HG02642 (cell line): ENCODE measurements around the gene NTRK3.

Experiments used
- ATAC-seq: cut with Tn5 transposase; IDR thresholded peaks from one replicate; pipeline ENCODE4 v1.9.1; 2021; ENCODE audit warnings: mild to moderate bottlenecking; ENCODE audit not compliant: unreplicated experiment, poor library complexity

NTRK3 gene

DNA sequence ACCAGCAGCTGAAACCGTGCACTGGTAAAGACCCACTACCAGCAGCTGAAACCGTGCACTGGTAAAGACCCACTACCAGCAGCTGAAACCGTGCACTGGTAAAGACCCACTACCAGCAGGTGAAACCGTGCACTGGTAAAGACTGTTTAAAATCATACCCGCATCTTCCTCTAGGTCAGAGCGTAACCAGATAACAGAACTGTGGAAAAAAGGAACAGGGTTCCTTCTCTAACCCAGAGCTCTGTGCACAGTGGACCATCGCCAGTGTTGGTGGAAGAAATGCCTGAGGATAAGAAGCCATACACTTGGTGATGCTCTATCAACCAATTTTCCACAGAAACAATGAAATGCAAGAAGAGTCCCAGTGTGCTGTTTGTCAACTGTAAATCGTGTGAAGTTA is 243.4 kb downstream of the NTRK3 start:
- no peak for ATAC-seq

DNA sequence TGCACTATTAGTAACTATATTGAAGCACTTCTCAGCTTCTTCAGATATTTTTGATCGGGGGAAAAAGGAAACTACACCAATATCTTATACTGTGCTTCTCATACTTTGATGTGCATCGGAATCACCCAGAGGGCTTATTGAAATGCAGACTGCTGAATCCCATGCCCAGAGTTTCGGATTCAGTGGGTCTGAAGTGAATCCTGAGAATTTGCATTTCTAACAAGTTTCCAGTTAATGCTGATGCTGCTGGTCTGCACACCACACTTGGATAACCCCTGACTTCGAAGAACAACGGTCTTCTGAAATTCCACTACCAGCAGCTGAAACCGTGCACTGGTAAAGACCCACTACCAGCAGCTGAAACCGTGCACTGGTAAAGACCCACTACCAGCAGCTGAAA is 243.9 kb downstream of the NTRK3 start:
- ATAC-seq: no peak

DNA sequence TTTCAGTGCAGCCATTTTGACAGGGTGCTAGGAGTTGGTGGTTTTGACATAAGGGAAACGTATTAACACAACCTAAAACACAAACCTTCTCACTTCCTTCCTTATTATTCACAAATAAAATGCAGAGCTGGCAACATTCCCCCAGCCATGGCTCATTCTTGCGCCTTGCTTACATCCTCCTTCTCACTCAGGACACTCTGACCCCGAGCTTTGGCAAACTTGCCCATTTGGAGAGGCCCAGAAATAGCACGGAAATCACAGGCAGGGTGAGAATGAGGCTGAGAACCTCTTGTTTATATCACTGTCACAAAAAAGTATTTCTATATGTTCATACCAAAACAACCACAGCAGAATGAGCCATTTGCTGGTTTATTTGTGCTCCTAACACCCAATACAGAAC is 244.3 kb downstream of the NTRK3 start:
- no peak for ATAC-seq

DNA sequence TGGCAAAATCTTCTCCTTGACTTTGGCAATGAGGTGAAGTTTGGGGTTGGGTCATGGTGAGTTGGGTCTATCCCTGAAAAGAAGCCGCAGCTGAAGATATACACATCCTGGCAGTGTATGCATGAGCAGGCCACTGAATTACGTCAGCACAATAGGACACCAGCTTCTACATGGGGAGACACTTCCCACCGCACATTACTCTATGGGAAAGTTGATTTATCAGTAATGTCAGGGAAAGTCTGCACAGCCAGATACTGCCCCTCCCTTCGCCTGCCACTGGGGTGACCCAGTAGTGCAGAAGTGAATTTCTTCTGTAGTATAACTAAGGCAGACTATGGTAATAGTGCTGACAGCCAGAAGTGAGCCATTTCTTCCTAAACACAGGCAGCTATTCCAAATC is 245.0 kb downstream of the NTRK3 start:
- no peak for ATAC-seq

DNA sequence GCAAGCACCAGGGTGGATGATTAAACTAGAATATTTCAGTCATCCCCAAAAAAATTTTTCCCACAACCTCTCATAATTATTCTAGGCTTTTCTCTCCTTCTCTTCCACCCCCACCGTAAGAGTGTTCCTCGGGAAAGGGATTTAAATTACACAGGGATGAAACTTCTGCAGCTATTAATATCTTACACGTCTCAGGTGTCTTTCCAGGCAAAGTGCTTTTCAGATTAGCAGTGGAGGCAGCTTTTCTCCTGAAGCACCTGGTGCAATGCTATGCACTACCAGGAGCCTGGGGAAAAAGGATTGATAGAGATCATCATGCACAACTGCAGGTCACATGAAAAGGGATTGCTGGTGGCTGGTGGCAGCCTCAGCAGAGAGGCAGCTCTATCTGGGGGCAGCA is 250.4 kb downstream of the NTRK3 start:
- ATAC-seq: no peak

DNA sequence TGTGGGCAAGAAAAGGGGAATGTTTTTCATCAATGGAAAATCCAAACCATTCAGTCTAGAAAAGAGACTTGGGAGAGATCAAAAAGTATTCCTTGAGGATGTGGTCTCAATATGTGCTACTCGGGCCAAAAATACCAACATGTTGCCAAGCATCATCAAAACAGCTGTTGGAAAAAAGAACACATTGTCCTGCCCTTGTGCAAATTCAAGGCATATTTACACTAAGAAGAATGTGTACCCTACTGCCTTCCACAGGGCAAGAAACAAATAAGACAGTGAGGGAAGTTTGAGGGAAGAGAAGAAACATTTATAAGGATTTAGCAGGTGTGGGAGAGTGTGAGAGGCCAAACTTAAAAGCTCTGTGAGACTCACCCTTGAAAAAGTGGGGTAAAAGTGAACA is 252.1 kb downstream of the NTRK3 start:
- ATAC-seq: no peak

DNA sequence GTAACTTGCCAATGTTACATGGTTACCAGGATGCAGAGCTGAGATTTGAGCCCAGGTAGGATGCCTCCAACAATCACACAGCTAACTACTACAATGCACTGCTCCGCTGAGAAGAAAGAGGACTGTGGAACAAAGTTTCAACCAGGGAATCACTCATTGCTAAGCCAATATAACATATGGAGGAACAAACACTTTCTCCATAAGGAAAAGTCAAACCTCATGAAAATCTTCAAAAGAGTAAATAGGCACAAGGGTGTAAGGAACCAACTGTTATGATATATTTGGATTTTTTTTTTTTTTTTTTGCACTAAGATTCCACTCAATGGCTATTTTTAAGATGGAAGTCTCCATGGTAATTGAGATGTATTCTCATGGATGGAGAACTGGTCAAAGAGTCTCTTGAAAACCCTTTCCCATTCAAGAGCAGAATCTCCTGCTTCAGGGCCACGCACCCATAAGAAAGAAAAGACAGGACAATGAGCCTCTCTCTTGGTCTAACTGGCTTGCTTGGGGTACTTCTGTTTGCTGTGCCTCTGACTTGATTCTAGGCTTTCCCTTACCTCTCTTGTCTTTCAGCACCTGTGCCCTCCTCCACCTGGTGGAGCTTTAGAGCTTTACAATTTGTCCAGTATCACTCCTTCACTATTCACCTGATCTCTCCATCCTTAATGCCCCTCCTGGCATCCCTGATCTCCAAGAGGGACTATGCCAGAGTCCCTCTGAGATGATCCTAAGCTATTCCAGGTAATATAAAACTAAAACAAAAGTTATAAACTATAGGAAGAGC is 252.8 kb downstream of the NTRK3 start:
- ATAC-seq: no peak

DNA sequence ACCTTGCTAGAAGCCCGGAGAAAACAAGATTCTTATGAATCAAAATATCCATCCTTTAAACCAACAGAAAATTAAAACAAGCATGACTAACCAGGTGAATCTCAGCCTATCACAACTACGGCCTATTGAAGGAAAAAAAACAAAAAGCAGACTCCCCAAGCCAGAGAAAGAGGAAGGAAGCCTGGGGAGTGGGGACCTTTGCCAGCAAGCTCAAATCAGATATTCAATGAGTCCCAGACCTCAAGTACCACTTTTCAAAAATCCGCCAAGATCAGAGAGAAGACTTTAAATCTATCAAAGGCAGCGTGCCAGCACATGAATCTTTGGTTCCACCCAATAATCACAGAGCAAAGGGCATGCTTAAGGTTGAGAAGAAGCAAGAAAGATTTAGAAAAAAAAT is 253.8 kb downstream of the NTRK3 start:
- no peak for ATAC-seq

DNA sequence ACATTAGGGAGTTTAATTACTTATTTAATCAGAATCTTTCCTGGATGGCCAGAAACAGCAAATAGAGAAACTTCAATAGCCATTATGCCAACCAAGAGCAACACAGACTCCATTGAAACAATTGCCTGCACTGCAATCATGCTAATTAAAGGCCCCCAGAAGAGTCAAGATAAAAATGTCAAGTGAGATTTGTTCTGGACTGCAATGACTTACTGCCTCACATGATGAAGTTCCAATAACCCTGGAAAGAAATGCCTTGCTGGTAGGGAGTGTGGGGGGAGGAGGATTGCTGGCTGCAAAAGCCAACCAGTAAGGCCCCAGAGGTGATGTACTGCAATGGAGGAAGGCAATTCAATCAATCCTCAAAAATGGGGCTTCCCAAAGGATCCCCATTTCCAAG is 257.9 kb downstream of the NTRK3 start:
- no peak for ATAC-seq

DNA sequence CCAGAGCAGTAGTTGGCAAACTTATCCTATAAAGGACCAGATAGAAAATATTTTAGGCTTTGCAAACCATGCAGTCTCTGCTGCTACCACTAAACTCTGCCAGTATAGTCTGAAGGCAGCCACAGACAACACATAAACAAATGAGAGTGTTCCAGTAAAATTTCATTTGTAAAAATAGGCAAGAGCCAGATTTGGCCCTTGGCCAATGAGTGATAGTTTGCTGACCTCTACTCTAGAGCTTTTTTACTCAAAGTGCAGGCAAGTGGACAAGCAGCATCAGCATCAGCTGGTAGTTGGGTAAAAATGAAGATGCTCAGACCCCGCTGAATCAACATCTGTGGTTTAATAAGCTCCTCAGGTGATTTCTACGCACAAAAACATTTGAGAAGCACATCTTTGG is 269.8 kb downstream of the NTRK3 start:
- ATAC-seq: no peak

DNA sequence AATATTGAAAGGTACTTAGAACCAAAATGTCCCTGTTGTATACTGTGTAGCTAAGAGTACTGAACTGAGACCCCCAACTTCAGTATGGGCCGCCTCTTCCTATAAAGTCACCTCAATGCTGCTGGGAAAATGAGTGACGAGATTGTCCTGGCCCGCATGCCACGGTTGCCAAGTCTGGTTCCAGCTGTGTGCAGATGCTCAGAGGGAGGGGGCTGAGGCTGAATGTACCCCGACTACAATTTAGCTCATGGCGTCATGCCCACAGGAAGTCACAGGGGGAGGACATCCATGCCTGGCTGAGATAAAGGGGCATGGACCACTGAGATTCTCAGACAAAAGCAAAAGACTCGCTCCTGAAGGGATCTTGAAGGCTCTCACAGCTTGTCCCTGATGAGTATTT is 271.1 kb downstream of the NTRK3 start:
- ATAC-seq: no peak

DNA sequence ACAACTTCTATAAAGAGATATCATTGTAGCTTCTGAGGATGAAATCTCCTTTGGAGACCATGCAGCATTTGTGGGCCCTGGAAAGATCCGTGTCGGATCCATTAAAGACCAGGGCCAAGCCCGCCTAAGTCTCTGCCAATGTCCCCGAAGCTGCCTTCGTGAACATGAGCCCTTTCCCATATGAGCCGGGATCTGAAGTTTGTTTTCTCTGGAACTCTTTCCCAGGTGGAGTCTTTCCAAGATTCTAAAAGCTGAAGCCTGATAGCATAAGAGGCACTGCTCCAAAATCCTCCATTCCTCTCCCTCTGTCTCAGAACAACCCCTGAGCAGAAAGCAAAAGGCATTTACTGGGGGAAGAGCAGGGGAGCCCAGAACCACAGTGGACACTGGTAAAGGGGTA is 274.6 kb downstream of the NTRK3 start:
- no peak for ATAC-seq

DNA sequence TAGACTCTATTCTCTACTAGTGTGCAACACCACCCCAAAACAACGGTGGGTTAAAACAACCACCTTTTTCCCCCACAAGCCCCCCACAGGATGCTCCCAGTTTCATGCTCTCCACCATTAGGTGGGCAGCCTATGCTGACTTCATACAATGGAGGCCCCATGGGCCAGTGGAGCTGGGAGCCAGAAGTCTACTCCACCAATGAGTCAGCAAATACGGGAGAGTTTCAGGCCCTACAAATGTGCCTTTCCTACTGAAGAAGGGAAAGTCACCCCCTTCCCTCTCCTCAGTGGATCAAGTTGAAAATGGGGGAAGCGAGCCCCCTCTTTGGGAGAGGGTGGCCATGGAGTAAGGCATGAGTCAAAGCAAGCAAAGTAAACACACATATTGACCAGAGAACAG is 278.6 kb downstream of the NTRK3 start:
- no peak for ATAC-seq

DNA sequence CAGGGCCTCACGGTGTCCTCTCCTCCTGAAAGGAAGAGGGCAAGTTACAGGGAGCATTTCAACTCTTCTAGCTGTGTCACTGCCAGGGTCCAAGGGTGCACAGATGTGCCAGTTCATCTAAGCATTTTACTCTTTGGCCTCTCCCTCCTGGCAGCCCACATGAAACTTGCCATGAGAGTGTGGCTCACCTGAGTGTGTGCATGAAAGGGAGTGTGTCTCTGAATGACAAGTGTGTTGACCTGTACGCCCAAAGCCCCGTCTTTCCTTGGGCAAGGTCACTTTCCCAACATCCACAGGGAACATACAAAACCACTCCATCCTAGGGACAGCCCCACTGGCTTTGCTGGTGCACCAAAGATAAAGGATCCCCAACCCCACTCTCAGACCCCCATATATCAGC is 280.0 kb downstream of the NTRK3 start:
- ATAC-seq: no peak

DNA sequence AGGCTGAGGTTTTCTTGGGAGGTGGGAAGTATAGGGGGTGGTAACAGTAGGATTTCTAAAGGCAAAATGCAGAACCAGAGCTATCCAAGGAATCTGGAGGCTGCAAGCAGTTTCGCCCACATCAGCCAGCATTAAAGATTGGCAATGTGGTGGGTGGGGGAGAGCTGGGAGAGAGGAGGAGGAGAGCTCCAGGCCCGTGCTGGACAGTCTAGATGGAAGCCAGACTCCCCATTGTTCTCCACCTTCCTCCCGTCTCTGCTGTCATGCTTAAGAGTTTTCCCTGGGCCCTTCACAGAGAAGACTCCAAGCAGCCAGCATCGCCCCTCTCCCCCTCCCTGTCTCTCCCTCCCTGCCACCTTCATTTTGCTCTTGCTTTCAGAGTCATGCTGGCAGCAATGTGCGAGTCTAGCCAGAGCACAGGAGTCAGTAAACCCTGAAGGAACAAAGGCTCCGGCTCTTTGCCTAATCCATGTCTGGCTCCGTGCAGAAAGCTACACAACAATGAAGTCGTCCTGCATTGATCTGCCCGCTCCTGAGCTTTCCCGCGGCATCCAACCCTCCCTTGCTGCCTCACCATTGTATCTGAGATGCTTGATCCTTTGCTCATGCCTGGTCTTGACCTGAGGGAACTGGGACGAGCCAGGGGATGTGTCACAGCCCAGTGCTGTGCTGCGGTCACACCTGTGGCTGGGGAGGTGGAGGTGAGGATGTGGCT is 282.9 kb downstream of the NTRK3 start:
- no peak for ATAC-seq

DNA sequence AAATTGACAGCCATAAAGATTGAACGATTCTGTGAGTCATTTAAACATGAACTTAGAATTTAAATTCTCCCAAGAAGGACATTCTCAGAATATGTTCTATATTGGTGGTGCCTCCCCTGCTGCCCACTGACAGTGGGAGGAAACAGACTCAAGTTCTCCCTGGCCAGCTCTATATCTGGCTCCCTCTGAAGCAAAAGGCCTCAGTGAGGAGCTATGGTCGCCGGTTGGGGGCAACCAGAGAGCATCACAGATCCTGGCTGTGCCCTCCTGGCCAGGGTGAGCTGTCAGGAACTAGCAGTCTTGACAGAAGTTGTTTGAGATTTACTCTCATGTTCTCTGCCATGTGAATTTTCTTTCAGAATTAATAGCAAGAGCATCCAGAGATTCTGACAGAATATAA is 285.5 kb downstream of the NTRK3 start:
- ATAC-seq: no peak

DNA sequence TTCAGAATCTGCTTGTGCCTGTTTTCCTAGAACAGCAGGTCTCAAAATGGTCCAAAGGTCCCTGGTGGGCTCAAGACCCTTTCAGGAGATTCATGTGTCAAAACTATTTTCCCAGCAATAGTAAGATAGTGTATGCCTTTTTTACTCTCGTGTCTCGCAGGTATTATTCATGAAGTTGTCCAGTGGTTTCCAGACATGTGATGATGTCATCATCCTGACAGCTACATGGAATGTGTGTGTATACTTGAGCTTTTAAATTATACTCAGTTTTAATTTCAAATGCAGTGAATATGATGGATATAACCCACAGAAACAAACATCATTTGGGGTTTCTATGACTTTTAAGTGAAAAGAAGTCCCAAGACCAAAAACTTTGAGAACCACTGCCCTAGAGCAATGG is 288.6 kb downstream of the NTRK3 start:
- no peak for ATAC-seq

DNA sequence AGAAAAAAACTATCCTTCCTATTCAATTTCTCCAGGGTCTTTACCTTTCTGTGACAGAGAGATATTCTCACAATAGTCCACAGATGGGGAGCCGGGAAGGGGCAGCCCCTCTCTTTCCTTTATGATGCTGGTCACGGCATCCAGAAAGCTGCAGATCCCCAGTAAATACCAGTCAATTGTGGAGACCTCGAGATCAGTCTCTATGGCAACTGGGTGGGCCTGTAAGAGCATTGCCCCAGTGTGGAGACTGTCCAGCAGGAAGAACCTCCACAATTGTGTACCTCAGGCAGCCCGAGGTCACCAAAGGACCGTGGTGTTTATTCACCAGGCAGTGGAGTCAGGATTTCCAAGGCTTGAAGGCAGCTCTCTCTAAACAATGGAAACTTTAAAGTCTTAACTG is 291.2 kb downstream of the NTRK3 start:
- ATAC-seq: no peak

DNA sequence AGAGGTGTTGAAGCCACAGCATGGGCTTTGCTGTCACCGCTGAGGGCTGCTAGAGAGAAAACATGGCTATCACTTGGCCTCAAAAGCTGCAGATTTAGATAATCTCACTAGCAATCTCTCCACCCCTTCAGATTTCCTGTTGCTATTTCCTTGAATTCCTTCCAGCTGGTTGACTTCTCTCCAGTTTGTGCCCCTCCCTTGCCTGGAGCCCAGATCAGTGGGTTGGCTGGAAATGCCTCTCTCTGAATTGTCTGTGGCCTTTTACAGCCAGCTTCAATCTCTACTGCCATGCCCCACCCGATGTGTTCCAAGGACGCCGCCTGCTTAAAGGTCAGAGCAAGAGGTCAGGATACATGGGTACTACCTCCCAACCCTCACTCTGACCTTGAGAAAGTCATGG is 294.1 kb downstream of the NTRK3 start:
- no peak for ATAC-seq

DNA sequence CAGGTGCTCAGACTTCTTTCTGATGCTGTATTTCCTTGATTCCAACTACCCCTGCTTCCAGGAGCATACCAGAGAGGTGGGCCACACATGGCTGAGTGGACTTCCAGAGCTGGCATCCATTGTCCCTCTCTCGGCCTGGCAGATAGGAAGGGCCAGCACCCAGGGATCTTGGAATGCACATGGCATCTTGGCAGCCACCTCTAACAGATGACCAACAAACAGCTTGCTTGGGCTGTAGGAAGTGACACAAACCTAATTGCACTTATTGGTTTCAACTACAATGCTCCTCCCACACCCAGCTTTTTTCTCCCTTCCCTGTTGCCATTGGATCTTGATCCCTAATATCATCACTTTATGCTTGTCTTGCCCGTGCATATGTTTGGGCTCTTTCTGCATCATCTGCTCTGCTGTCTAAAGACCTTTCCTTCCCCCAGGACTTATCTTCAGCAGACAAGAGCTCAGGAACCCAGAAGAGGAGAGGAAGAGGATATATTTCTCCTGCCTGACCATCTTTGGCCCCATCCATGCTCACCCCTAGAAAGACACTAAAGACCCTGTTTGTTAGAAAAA is 294.6 kb downstream of the NTRK3 start:
- no peak for ATAC-seq

DNA sequence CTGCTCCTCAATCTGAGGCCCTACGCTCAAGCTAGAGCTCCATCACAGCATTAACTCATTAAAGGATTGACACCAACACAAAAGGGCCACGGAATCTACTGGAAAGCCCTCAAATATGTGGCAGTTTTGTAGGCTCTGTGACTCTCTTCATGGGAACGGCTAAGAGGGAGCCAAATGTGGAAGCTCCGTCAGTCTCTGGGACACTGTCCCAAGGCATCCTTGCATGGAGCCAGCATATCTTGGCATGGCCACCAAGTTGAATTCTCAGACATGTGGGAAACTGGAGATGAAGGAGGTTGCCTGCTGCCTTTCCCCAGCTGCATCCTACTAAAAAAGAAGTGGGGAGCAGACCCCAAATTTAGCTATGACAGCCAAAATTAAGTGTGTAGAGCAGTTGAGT is 296.9 kb downstream of the NTRK3 start:
- no peak for ATAC-seq

DNA sequence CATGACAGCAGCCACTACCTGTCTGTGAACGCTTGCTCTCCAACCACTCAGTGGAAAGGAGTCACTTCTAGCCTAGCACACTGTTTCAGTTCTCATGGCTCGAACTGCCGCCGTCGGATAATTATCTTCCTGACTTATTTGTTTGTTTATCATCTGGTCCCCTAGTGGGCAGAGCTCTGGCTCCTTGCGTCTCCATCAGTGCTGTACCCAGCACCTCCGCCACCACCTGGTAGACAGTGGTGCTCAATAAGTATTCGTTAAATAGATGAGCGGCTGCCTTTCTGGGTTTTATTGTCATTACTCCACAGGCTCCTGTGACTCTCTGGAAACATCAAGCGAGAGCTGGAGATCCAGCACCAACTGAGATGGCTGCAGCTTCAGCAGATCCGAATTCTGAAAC is 297.5 kb downstream of the NTRK3 start:
- ATAC-seq: no peak
